A549 (cell line): ENCODE measurements around the gene SEMA3C. TPM values are rescaled to one million over a fixed set of nuclear protein-coding genes. Genes with fewer than 3 reads are reported as not detected.
A peak's percentile ranks its signal among the peaks of the same experiment; 100 is the strongest.

Experiments
- ATAC-seq, 2 experiments: fragments of 200-7000 bp in 1 of 2; fragments of >200 bp in 1 of 2; cut with Nextera tagmentation in 1 of 2; cut with Tn5 transposase in 1 of 2; 3 replicates each; pipeline versions ENCODE4 v1.8.0 to v1.9.1; 2018 to 2020; ENCODE audit warnings: mild to moderate bottlenecking in 1 of 2, moderate library complexity in 1 of 2
- CTCF ChIA-PET: fragments of 300-600 bp; sonication (Branson Sonifier 250); formaldehyde crosslinking; extraction: SDS; loops from one replicate; lab custom pipeline; 2021; ENCODE audit warnings: antibody characterized with exemption, inconsistent platforms; lab: Yijun Ruan, JAX
- POLR2A ChIA-PET: fragments of 350-600 bp; formaldehyde crosslinking; extraction: SDS; loops from one replicate; lab custom pipeline; 2021; ENCODE audit warnings: antibody characterized with exemption, inconsistent platforms; lab: Yijun Ruan, JAX
- DNase-seq, 2 experiments: peaks; one replicate each; pipeline versions ENCODE4 v3.0.0 to v3.0.0-alpha.2; 2011 to 2016; ENCODE audit warnings: low read depth in 1 of 2, low spot score in 1 of 2
- FAIRE-seq: peaks from 2 replicates; lab custom pipeline; 2011; peaks lifted over from hg19 to GRCh38; lab: Jason Lieb, UNC
- H3K27ac ChIP-seq, 2 experiments: fragments of >200 bp; sonication (Bioruptor Twin); formaldehyde crosslinking; 3 replicates each; pipeline ENCODE4 v1.5.1; 2016 to 2017
- H3K4me1 ChIP-seq: fragments of >200 bp; sonication (Bioruptor Twin); formaldehyde crosslinking; 3 replicates; pipeline ENCODE4 v1.6.1; 2016
- H3K4me2 ChIP-seq: fragments of >200 bp; sonication (Bioruptor Twin); formaldehyde crosslinking; 3 replicates; pipeline ENCODE4 v1.6.1; 2016
- H3K4me3 ChIP-seq: fragments of >200 bp; sonication (Bioruptor Twin); formaldehyde crosslinking; 3 replicates; pipeline ENCODE4 v1.5.1; 2016
- H3K9me3 ChIP-seq: fragments of >200 bp; sonication (Bioruptor Twin); formaldehyde crosslinking; 3 replicates; pipeline ENCODE4 v1.6.1; 2016
- BHLHE40 ChIP-seq: IDR thresholded peaks from 2 replicates; pipeline ENCODE4 v1.6.1; 2012; ENCODE audit warnings: low read depth, low read length, inconsistent platforms
- CBX8 ChIP-seq: fragments of 200-600 bp; sonication (generic); IDR thresholded peaks from 2 replicates; pipeline ENCODE4 v1.6.1; 2016
- CHD4 ChIP-seq: fragments of 200-600 bp; sonication (generic); IDR thresholded peaks from 2 replicates; pipeline ENCODE4 v1.6.1; 2016; ENCODE audit warnings: antibody characterized with exemption, mild to moderate bottlenecking, borderline replicate concordance
- GATA3 ChIP-seq: IDR thresholded peaks from 2 replicates; pipeline ENCODE4 v1.6.1; 2012; ENCODE audit warnings: borderline replicate concordance
- HDAC2 ChIP-seq: fragments of 200-600 bp; sonication (generic); IDR thresholded peaks from 2 replicates; pipeline ENCODE4 v1.6.1; 2016
- HES2 ChIP-seq: fragments of >200 bp; sonication (Bioruptor Twin); formaldehyde crosslinking; IDR thresholded peaks from 2 replicates; pipeline ENCODE4 v1.6.1; 2016
- HEYL ChIP-seq: fragments of 250-450 bp; sonication (Bioruptor Pico); IDR thresholded peaks from 2 replicates; pipeline ENCODE4 v1.8.0; 2021; ENCODE audit warnings: mild to moderate bottlenecking, moderate library complexity
- HOXA7 ChIP-seq: fragments of 250-450 bp; sonication (Bioruptor Pico); IDR thresholded peaks from 2 replicates; pipeline ENCODE4 v1.5.0; 2020; ENCODE audit warnings: mild to moderate bottlenecking, moderate library complexity
- JUNB ChIP-seq: fragments of >200 bp; sonication (Bioruptor Twin); formaldehyde crosslinking; IDR thresholded peaks from 2 replicates; pipeline ENCODE4 v1.6.1; 2016
- KDM1A ChIP-seq: fragments of 200-600 bp; sonication (generic); IDR thresholded peaks from 2 replicates; pipeline ENCODE4 v1.6.1; 2016; ENCODE audit warnings: low read depth, mild to moderate bottlenecking
- MAFK ChIP-seq: fragments of 450-650 bp; IDR thresholded peaks from 2 replicates; pipeline ENCODE4 v1.6.1; 2014; ENCODE audit not compliant: partially characterized antibody
- MAZ ChIP-seq: fragments of 150-350 bp; IDR thresholded peaks from 2 replicates; pipeline ENCODE4 v1.6.1; 2014; ENCODE audit warnings: antibody characterized with exemption, low read depth, low read length, borderline replicate concordance
- MYC ChIP-seq: IDR thresholded peaks from 2 replicates; pipeline ENCODE4 v1.6.1; 2012; ENCODE audit warnings: mild to moderate bottlenecking, inconsistent platforms, low read length, improper control_type of control experiment, borderline replicate concordance
- NR3C1 ChIP-seq: fragments of >200 bp; sonication (Bioruptor Twin); formaldehyde crosslinking; IDR thresholded peaks from 3 replicates; pipeline ENCODE4 v1.6.1; 2017
- PBX3 ChIP-seq: IDR thresholded peaks from 2 replicates; pipeline ENCODE4 v1.6.1; 2012
- POLR2A ChIP-seq: IDR thresholded peaks from 2 replicates; pipeline ENCODE4 v1.6.1; 2012; ENCODE audit warnings: mild to moderate bottlenecking, low read length
- POLR2AphosphoS2 ChIP-seq: conservative IDR thresholded peaks from 2 replicates; pipeline ENCODE4 v1.6.1; 2012; ENCODE audit warnings: low read length, improper control_type of control experiment, inconsistent platforms
- RARB ChIP-seq: fragments of 250-450 bp; sonication (Bioruptor Pico); IDR thresholded peaks from 2 replicates; pipeline ENCODE4 v1.8.0; 2021; ENCODE audit warnings: mild to moderate bottlenecking, moderate library complexity
- RCOR1 ChIP-seq: fragments of 150-350 bp; IDR thresholded peaks from 2 replicates; pipeline ENCODE4 v1.6.1; 2014; ENCODE audit warnings: antibody characterized with exemption, low read length, low read depth
- RFX5 ChIP-seq: fragments of 450-650 bp; IDR thresholded peaks from 2 replicates; pipeline ENCODE4 v1.7.1; 2014; ENCODE audit warnings: antibody characterized with exemption, mild to moderate bottlenecking, moderate library complexity
- RNF2 ChIP-seq: fragments of 200-600 bp; sonication (generic); IDR thresholded peaks from 2 replicates; pipeline ENCODE4 v1.6.1; 2016; ENCODE audit warnings: low read depth, mild to moderate bottlenecking, antibody characterized with exemption, moderate library complexity, borderline replicate concordance
- SREBF2 ChIP-seq: fragments of 450-650 bp; IDR thresholded peaks from 2 replicates; pipeline ENCODE4 v1.6.1; 2014; ENCODE audit warnings: mild to moderate bottlenecking, moderate library complexity
- TFCP2L1 ChIP-seq: fragments of 250-450 bp; sonication (Bioruptor Pico); IDR thresholded peaks from 2 replicates; pipeline ENCODE4 v1.5.0; 2021; ENCODE audit warnings: mild to moderate bottlenecking
- USF2 ChIP-seq: fragments of 450-650 bp; IDR thresholded peaks from 2 replicates; pipeline ENCODE4 v1.6.1; 2014; ENCODE audit warnings: antibody characterized with exemption
- WGBS: methylation state at CpG from one replicate; pipeline ENCODE4 v1.1.6; 2017; ENCODE audit errors: missing lambda C conversion rate; 5-methylcytosine and 5-hydroxymethylcytosine counted together
- polyA plus RNA-seq, 4 experiments: library from polyadenylated mRNA; depleted of rRNA in 3 of 4; stranded (reverse); fragments of >200 nt; fragmentation: RNase III in 1 of 4; extraction: RNeasy Plus Mini Kit Qiagen cat#74134 plus additional on column Dnase treatment in 1 of 4; gene quantifications; 2 replicates in 3 of 4; 3 replicates in 1 of 4; pipeline ENCODE4 v1.2.3, GENCODE V29; 2011 to 2017
- TF ChIP-seq, protein P1 (sequence below): IDR thresholded peaks from 2 replicates; pipeline ENCODE4 v1.6.1; 2012
- TF ChIP-seq, protein P2 (sequence below): fragments of 200-600 bp; sonication (generic); IDR thresholded peaks from 2 replicates; pipeline ENCODE4 v1.6.1; 2016; ENCODE audit warnings: antibody characterized with exemption, mild to moderate bottlenecking, moderate library complexity
- TF ChIP-seq, protein P3 (sequence below): fragments of 250-450 bp; sonication (Bioruptor Pico); IDR thresholded peaks from 2 replicates; pipeline ENCODE4 v1.5.0; 2021; ENCODE audit warnings: mild to moderate bottlenecking, moderate library complexity, borderline replicate concordance

SEMA3C gene
- polyA plus RNA-seq, 2 of the 4 experiments (the other 2 are of a cell fraction) = 78.1 to 212 TPM

- TF ChIP-seq, protein P1, sequence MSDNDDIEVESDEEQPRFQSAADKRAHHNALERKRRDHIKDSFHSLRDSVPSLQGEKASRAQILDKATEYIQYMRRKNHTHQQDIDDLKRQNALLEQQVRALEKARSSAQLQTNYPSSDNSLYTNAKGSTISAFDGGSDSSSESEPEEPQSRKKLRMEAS = no peak
- TF ChIP-seq CHD4 (no peak), MAFK (no peak), MAZ (no peak), JUNB (no peak), TFCP2L1 (no peak), CBX8 (no peak), RNF2 (no peak), RARB (CRISPR knock-in tag) (no peak), RCOR1 (no peak)
- TF ChIP-seq, protein P2, sequence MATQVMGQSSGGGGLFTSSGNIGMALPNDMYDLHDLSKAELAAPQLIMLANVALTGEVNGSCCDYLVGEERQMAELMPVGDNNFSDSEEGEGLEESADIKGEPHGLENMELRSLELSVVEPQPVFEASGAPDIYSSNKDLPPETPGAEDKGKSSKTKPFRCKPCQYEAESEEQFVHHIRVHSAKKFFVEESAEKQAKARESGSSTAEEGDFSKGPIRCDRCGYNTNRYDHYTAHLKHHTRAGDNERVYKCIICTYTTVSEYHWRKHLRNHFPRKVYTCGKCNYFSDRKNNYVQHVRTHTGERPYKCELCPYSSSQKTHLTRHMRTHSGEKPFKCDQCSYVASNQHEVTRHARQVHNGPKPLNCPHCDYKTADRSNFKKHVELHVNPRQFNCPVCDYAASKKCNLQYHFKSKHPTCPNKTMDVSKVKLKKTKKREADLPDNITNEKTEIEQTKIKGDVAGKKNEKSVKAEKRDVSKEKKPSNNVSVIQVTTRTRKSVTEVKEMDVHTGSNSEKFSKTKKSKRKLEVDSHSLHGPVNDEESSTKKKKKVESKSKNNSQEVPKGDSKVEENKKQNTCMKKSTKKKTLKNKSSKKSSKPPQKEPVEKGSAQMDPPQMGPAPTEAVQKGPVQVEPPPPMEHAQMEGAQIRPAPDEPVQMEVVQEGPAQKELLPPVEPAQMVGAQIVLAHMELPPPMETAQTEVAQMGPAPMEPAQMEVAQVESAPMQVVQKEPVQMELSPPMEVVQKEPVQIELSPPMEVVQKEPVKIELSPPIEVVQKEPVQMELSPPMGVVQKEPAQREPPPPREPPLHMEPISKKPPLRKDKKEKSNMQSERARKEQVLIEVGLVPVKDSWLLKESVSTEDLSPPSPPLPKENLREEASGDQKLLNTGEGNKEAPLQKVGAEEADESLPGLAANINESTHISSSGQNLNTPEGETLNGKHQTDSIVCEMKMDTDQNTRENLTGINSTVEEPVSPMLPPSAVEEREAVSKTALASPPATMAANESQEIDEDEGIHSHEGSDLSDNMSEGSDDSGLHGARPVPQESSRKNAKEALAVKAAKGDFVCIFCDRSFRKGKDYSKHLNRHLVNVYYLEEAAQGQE = no peak
Measured at GRCh38 chr7:80766724-80767123, 152.1 kb downstream of the SEMA3C start (continued).

DNA sequence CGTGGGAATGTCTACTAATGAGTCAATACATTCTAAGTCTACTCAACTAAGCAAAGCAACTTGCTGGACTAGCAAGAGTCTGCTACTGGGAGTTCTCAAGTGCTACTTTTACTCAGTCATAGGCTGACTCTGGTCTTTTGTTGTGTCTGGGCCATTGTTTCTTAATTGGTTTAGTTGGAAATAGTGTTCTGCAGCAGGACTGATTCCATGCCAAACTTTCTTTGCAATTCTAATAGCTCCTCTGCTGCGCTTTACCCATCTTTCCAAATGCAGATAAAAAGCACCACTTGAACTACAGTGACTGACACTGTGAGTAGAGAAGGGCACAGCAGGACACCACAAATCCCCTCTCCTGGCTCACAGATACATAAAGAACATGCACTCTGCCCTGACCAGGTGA is 154.7 kb downstream of the SEMA3C start:
- no peaks in the 10 kb centered on the region for H3K9me3 ChIP-seq
- no peak overlapping the region for H3K4me2 ChIP-seq
- H3K4me1 ChIP-seq = peaks cover 46% of the 10 kb centered on the region
- no peak for DNase-seq
- peak overlapping the region in 1 of 2 experiments; percentile 5; a peak in 1 of 6 replicates for H3K27ac ChIP-seq
- no peak overlapping the region for H3K4me3 ChIP-seq
- TF ChIP-seq RFX5 = no peak
- no peak for TF ChIP-seq HES2
- no peak for TF ChIP-seq PBX3
- TF ChIP-seq BHLHE40 = no peak
- no peak for TF ChIP-seq HOXA7 (CRISPR knock-in tag)
- TF ChIP-seq USF2 = no peak
- no peak for TF ChIP-seq POLR2AphosphoS2
- no peak for TF ChIP-seq JUNB
- no peak for TF ChIP-seq KDM1A
- no peak for TF ChIP-seq MAFK
- no peak for TF ChIP-seq POLR2A
- TF ChIP-seq, all 56 proteins: peak for 0
- 95% methylated on average over 2 of the region's 2 CpGs for WGBS
- ChIA-PET POLR2A (no interaction called here), CTCF (no interaction called here)
- FAIRE-seq (no peak), ATAC-seq (no peak; a peak in 1 of 6 replicates)

DNA sequence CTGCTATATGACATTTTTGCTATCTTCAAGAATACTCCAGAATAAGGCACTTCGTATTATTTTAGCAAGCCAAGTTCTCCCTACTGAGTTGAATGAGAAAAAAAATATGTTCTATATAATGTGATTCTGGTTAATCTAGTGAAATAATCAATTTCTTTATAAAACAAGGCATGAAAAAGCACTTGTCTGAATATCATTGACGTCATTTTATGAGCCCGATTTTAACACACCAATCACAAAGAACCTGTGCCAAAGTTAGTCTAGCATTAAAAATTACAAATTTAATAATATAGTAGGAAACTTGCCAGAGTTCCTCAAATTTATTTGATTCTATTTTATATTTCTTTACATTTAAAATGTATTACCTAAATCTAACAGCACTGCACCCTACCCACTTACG is 155.1 kb downstream of the SEMA3C start:
- Histone ChIP-seq H3K9me3 (no peaks in the 10 kb centered on the region), H3K4me3 (no peak overlapping the region), H3K4me2 (no peak overlapping the region), H3K27ac (no peak overlapping the region), H3K4me1 (peaks cover 44% of the 10 kb centered on the region)
- 92% methylated on average over 4 of the region's 4 CpGs for WGBS
- POLR2A ChIA-PET = no interaction called here
- no peak for DNase-seq
- no peak for ATAC-seq
- no peak for FAIRE-seq
- CTCF ChIA-PET = no interaction called here
- TF ChIP-seq HDAC2 (no peak), HEYL (CRISPR knock-in tag) (no peak), MYC (no peak), RCOR1 (no peak), SREBF2 (no peak), NR3C1 (no peak), TFCP2L1 (no peak), JUNB (no peak), GATA3 (no peak), KDM1A (no peak), HOXA7 (CRISPR knock-in tag) (no peak)
- TF ChIP-seq, protein P1 = no peak
- TF ChIP-seq, protein P3, sequence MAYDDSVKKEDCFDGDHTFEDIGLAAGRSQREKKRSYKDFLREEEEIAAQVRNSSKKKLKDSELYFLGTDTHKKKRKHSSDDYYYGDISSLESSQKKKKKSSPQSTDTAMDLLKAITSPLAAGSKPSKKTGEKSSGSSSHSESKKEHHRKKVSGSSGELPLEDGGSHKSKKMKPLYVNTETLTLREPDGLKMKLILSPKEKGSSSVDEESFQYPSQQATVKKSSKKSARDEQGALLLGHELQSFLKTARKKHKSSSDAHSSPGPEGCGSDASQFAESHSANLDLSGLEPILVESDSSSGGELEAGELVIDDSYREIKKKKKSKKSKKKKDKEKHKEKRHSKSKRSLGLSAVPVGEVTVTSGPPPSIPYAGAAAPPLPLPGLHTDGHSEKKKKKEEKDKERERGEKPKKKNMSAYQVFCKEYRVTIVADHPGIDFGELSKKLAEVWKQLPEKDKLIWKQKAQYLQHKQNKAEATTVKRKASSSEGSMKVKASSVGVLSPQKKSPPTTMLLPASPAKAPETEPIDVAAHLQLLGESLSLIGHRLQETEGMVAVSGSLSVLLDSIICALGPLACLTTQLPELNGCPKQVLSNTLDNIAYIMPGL = no peak
